Fibroblast of villous mesenchyme (primary cell): ENCODE results near the gene TWSG1. TPM values are rescaled to one million over a fixed set of nuclear protein-coding genes. Genes with fewer than 3 reads are reported as not detected.
"Not testable (repeated sequence)": the region's sequence is repeated elsewhere in the genome, so short reads cannot be mapped to it uniquely, and the experiment has no call there.

Source experiments
- DNase-seq: peaks from one replicate; pipeline ENCODE4 v3.0.0-alpha.2; 2010; ENCODE audit warnings: low read depth
- H3K4me3 ChIP-seq: 2 replicates; pipeline ENCODE4 v1.5.1; 2011; ENCODE audit warnings: low read depth, mild to moderate bottlenecking, low read length
- total RNA-seq: library from RNA; depleted of rRNA; stranded (reverse); fragments of >200 nt; gene quantifications from 2 replicates; pipeline ENCODE4 v1.2.3, GENCODE V29; 2012
- TF ChIP-seq, protein P1 (sequence below): IDR thresholded peaks from 2 replicates; pipeline ENCODE4 v1.5.1; 2012; ENCODE audit warnings: low read depth, mild to moderate bottlenecking, low read length; ENCODE audit not compliant: insufficient read depth

TWSG1 gene
- total RNA-seq, 1 donor: 181 TPM

DNA sequence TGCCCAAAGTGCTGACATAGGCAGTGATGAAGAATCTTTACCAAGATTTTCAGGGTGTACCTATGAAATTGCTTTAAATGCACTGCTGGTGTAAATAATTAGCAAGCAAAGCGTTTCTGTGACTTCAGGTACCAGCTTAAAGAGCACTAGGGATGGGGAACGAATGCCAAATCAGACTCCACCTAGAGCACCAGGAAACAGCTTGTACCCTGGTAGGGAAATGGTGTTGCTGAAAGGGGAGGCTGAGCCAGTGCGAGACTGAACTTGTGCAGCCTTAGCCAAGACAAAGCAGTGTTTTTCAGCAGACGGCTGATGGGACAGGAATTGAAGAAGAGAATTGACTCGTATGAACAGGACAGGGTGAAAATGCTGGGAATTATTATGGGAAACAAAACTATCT lies 65.6 kb downstream of the TWSG1 start:
- TF ChIP-seq, protein P1, sequence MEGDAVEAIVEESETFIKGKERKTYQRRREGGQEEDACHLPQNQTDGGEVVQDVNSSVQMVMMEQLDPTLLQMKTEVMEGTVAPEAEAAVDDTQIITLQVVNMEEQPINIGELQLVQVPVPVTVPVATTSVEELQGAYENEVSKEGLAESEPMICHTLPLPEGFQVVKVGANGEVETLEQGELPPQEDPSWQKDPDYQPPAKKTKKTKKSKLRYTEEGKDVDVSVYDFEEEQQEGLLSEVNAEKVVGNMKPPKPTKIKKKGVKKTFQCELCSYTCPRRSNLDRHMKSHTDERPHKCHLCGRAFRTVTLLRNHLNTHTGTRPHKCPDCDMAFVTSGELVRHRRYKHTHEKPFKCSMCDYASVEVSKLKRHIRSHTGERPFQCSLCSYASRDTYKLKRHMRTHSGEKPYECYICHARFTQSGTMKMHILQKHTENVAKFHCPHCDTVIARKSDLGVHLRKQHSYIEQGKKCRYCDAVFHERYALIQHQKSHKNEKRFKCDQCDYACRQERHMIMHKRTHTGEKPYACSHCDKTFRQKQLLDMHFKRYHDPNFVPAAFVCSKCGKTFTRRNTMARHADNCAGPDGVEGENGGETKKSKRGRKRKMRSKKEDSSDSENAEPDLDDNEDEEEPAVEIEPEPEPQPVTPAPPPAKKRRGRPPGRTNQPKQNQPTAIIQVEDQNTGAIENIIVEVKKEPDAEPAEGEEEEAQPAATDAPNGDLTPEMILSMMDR: no peak
- H3K4me3 ChIP-seq: no peak overlapping the region
- no peak for DNase-seq

DNA sequence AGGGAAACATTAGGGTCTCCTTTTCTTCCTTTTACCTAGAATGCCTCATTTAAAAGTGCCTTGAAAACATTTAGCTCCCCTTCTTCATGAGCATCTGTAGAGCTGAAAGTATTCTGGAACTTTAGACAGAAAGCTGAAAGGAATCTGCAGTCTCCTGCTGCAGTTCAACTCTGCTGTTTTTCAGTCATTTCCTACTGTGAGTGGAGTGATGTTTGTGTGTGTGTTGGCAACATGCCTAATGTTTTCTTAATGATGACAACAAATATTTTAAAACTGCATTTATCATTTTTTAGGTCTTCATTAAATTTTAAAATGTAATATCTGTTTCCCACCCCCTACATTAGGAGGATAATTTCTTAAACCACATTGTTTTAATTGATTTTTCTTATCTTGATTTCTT lies 66.6 kb downstream of the TWSG1 start:
- no peak for DNase-seq
- TF ChIP-seq, protein P1: no peak
- H3K4me3 ChIP-seq: no peak overlapping the region

DNA sequence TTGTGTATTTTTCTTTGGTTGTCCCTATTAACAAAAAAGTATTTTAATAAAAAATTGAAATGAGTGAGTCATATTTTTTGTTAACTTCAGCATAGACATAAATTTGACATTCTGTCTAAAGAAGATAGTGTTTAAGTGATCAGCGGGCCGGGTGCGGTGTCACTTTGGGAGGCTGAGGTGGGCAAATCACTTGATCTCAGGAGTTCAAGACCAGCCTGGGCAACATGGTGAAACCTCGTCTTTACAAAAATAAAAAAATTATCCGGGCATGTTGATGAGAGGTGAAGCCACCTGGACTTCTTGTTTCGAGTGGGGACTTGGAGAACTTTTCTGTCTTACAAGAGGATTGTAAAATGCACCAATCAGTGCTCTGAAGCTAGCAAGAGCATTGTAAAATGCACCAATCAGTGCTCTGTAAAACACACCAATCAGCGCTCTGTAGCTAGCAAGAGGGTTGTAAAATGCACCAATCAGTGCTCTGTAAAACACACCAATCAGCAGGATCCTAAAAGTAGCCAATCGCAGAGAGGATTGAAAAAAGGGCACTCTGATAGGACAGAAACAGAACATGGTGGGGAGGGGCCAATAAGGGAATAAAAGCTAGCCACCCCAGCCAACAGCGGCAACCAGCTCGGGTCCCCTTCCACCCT lies 67.9 kb downstream of the TWSG1 start:
- DNase-seq, H3K4me3 ChIP-seq: not testable (repeated sequence)

DNA sequence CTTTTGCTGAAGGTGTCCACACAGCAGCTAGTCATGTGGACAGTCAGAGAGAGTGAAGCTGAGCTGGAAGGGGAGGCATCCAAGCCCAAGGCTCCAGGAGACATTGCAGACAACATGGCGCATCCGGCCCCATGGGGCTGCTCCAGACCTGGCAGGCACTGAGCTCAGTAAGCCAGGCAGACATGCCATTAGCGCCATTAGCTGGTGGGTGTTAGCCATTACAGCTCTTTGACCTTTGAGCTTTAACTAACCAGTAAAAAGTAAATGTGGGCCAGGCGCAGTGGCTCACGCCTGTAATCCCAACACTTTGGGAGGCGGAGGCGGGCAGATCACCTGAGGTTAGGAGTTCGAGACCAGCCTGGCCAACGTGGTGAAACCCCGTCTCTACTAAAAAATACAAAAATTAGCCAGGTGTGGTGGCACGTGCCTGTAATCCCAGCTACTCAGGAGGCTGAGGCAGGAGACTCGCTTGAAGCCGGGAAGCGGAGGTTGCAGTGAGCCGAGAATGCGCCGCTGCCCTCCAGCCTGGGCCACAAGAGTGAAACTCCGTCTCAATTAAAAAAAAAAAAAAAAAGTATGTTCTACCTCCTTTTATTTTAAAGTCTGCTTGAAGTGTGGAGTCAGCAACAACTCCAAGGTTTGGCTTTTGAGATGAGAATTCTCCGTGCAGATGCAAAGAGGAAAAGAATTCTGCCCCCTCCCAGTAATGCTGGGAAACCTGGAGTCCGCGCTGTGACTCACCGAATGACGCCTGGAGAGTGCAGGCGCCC lies 69.4 kb downstream of the TWSG1 start:
- TF ChIP-seq, protein P1: no peak
- no peak overlapping the region for H3K4me3 ChIP-seq
- peak; percentile 17 for DNase-seq

DNA sequence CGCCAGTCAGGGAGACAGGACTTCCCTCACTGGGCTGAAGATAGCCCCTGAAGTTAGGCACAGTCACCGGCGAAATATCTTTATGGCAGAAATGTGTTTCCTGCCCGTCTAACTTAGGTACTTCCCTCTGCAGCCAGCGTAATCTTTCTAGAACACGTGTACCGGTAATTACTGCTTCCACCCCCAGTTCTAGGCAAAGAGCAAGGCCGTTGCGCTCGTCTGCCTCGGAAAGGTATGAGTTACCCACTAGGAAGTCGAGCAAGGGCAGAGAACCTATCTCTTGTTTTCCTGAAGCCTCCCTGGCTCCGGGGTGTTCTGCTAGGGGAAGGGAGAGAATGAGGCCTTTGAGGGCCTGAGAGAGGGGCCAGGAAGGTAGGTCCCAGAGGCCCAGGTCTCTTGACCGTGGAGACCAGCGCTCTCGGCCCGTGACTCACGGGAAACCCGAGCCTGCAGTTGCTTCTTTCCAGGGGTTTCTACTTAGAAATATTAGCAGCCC lies 70.0 kb downstream of the TWSG1 start:
- TF ChIP-seq, protein P1: no peak
- peak; percentile 74 for DNase-seq
- no peak overlapping the region for H3K4me3 ChIP-seq

DNA sequence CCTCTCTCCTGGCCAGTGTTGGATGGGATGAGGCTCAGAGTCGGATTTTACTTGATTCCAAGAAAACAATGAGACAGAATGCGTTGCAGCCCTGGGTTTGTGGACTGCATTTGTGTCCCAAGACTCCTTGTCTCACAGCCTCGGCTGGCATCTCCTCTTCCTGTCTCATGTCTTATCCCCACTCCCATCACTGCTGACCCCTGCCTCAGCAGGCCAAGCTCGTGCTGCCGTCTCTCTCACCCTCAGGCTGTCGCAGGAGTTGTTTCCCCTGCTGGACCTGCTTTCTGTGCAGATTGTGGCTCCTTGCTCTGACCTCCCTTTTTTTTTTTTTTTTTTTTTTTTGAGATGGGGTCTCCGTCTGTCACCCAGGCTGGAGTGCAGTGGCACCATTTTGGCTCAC lies 70.6 kb downstream of the TWSG1 start:
- DNase-seq: no peak
- TF ChIP-seq, protein P1: no peak
- H3K4me3 ChIP-seq: no peak overlapping the region

DNA sequence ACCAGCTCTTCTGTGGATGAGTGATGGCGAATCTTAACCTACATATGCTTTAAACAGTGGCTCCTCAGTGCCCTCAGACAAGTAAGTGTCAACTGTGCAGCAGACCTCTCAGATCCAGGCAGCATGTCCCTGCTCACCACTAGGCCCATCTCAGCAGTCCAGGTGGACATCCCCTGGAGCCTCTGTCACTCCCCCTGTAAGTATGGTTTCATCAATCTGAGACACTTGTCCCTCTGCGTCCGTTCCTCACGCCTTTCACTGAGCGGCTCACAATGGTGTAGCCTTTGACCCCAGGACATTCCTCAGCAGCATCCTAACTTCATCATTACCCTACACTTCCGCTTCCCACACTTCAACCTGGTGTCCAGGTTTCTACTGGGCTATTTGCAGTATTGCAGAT lies 71.4 kb downstream of the TWSG1 start:
- no peak for DNase-seq
- no peak overlapping the region for H3K4me3 ChIP-seq
- TF ChIP-seq, protein P1: no peak
